B cell (primary cell): ENCODE measurements around the gene SYNE1. TPM values are rescaled to one million over a fixed set of nuclear protein-coding genes. Genes with fewer than 3 reads are reported as not detected.

Source experiments
- ATAC-seq: fragments of 200-7000 bp; cut with Tn5 transposase; one replicate; pipeline ENCODE4 v1.10.0; 2021; ENCODE audit warnings: low read depth, mild to moderate bottlenecking, moderate number of reproducible peaks, moderate library complexity
- CTCF ChIA-PET: fragments of 350-600 bp; sonication (Branson Sonifier 250); formaldehyde crosslinking; loops from one replicate; lab custom pipeline; 2021; ENCODE audit warnings: antibody characterized with exemption, inconsistent platforms; lab: Charles Lee
- POLR2A ChIA-PET: fragments of 350-600 bp; sonication (Branson Sonifier 250); formaldehyde crosslinking; loops from one replicate; lab custom pipeline; 2021; ENCODE audit warnings: antibody characterized with exemption; lab: Charles Lee
- DNase-seq: peaks from one replicate; pipeline ENCODE4 v3.0.0; 2013
- H2AFZ ChIP-seq: 2 replicates; pipeline ENCODE4 v1.6.1; 2012; ENCODE audit warnings: mild to moderate bottlenecking, low read depth, low read length; ENCODE audit not compliant: insufficient read depth, poor library complexity, severe bottlenecking
- H3K27ac ChIP-seq, 2 donors: 1 replicate in 1 of 2; 2 replicates in 1 of 2; pipeline ENCODE4 v1.5.1; 2012 to 2013; ENCODE audit warnings: low read length in 2 of 2, mild to moderate bottlenecking in 2 of 2, moderate library complexity in 1 of 2
- H3K27me3 ChIP-seq, 4 experiments: fragments of 200-600 bp in 1 of 4; sonication (generic) in 1 of 4; replicated peaks in 1 of 4; 1 replicate in 2 of 4; 2 replicates in 2 of 4; pipeline versions ENCODE4 v1.6.1 to v1.7.0; 2013 to 2016; ENCODE audit warnings: low read length in 3 of 4, mild to moderate bottlenecking in 2 of 4, mixed read lengths in 1 of 4, moderate library complexity in 1 of 4; ENCODE audit not compliant: insufficient read depth in 4 of 4, control insufficient read depth in 3 of 4; ENCODE audit errors: control extremely low read depth in 1 of 4
- H3K36me3 ChIP-seq, 2 experiments: replicated peaks in 1 of 2; 1 replicate in 1 of 2; 2 replicates in 1 of 2; pipeline versions ENCODE4 v1.6.1 to v1.7.1; 2013; ENCODE audit warnings: low read length in 1 of 2; ENCODE audit not compliant: insufficient read depth in 2 of 2, control insufficient read depth in 1 of 2; ENCODE audit errors: control extremely low read depth in 1 of 2, extremely low read depth in 1 of 2
- H3K4me1 ChIP-seq, 2 donors: fragments of 200-600 bp in 1 of 2; sonication (generic) in 1 of 2; 1 replicate in 1 of 2; 2 replicates in 1 of 2; pipeline versions ENCODE4 v1.5.1 to v1.6.1; 2013 to 2017; ENCODE audit warnings: low read length in 2 of 2; ENCODE audit not compliant: control insufficient read depth in 2 of 2, insufficient read depth in 2 of 2
- H3K4me2 ChIP-seq: replicated peaks from 2 replicates; pipeline ENCODE3; 2012; ENCODE audit warnings: mild to moderate bottlenecking, low read depth, low read length; ENCODE audit not compliant: poor library complexity, severe bottlenecking
- H3K4me3 ChIP-seq, 5 experiments: fragments of 200-600 bp in 1 of 5; sonication (generic) in 1 of 5; 1 replicate in 3 of 5; 2 replicates in 2 of 5; pipeline versions ENCODE4 v1.5.1 to v1.7.0; 2011 to 2016; ENCODE audit warnings: low read length in 4 of 5, mild to moderate bottlenecking in 4 of 5, low read depth in 2 of 5, control low read depth in 1 of 5, moderate library complexity in 1 of 5; ENCODE audit not compliant: insufficient read depth in 1 of 5; ENCODE audit errors: control extremely low read depth in 1 of 5, extremely low read depth in 1 of 5
- H3K79me2 ChIP-seq: fragments of 200-600 bp; sonication (generic); one replicate; pipeline ENCODE4 v1.6.0; 2016; ENCODE audit warnings: low read length; ENCODE audit not compliant: control insufficient read depth, insufficient read depth
- H3K9ac ChIP-seq: fragments of 200-600 bp; sonication (generic); 2 replicates; pipeline ENCODE4 v1.6.1; 2017; ENCODE audit warnings: mild to moderate bottlenecking, low read length, moderate library complexity
- H3K9me3 ChIP-seq, 3 donors: one replicate each; pipeline versions ENCODE4 v1.6.1 to v1.7.1; 2013; ENCODE audit warnings: low read length in 2 of 3; ENCODE audit not compliant: control insufficient read depth in 2 of 3, insufficient read depth in 1 of 3; ENCODE audit errors: control extremely low read depth in 1 of 3
- H4K20me1 ChIP-seq: 2 replicates; pipeline ENCODE4 v1.6.0; 2012; ENCODE audit warnings: mild to moderate bottlenecking, low read length; ENCODE audit not compliant: insufficient read depth, control insufficient read depth, poor library complexity, severe bottlenecking
- H3K27ac Mint-ChIP-seq: one replicate; pipeline ENCODE4 v1.8.0; 2021; ENCODE audit warnings: mixed read lengths
- H3K27me3 Mint-ChIP-seq: one replicate; pipeline ENCODE4 v1.8.0; 2021; ENCODE audit warnings: mixed read lengths
- H3K4me1 Mint-ChIP-seq: one replicate; pipeline ENCODE4 v1.8.0; 2021; ENCODE audit warnings: mixed read lengths
- H3K4me3 Mint-ChIP-seq: one replicate; pipeline ENCODE4 v1.8.0; 2021; ENCODE audit warnings: mixed read lengths
- H3K9me3 Mint-ChIP-seq: one replicate; pipeline ENCODE4 v1.8.0; 2022; ENCODE audit warnings: mixed read lengths; ENCODE audit not compliant: insufficient read depth
- EZH2 ChIP-seq: IDR thresholded peaks from 2 replicates; pipeline ENCODE4 v1.6.1; 2012; ENCODE audit warnings: borderline replicate concordance, low read depth, mild to moderate bottlenecking, moderate library complexity, low read length; ENCODE audit not compliant: insufficient read depth, poor library complexity, severe bottlenecking
- WGBS: methylation state at CpG from one replicate; pipeline ENCODE4 v1.1.5; 2013; ENCODE audit warnings: missing lambda C conversion rate; ENCODE audit not compliant: insufficient coverage; 5-methylcytosine and 5-hydroxymethylcytosine counted together
- intact Hi-C: fragments of 100-400 bp; cut with micrococcal nuclease; formaldehyde crosslinking; loops from one replicate; pipeline ENCODE4 v1.10.0; 2022
- polyA plus RNA-seq: library from polyadenylated mRNA; depleted of rRNA; stranded (reverse); fragments of >200 nt; gene quantifications from 2 replicates; pipeline ENCODE4 v1.2.3, GENCODE V29; 2012
- total RNA-seq, 2 donors: library from RNA; stranded (reverse); fragments of 120-200 nt in 1 of 2; gene quantifications; 1 replicate in 1 of 2; 2 replicates in 1 of 2; pipeline versions ENCODE4 v1.2.3 to v1.2.4, GENCODE V29; 2013 to 2022
- TF ChIP-seq, protein P1 (sequence below): fragments of 200-600 bp; IDR thresholded peaks from one replicate; pipeline ENCODE4 v1.8.0; 2022; ENCODE audit warnings: antibody characterized with exemption, mild to moderate bottlenecking

The SYNE1 gene
- total and polyA plus RNA-seq, 2 donors (not counting 1 experiment from before 2014, with no cell fraction given) = 49.2 to 108 TPM

DNA sequence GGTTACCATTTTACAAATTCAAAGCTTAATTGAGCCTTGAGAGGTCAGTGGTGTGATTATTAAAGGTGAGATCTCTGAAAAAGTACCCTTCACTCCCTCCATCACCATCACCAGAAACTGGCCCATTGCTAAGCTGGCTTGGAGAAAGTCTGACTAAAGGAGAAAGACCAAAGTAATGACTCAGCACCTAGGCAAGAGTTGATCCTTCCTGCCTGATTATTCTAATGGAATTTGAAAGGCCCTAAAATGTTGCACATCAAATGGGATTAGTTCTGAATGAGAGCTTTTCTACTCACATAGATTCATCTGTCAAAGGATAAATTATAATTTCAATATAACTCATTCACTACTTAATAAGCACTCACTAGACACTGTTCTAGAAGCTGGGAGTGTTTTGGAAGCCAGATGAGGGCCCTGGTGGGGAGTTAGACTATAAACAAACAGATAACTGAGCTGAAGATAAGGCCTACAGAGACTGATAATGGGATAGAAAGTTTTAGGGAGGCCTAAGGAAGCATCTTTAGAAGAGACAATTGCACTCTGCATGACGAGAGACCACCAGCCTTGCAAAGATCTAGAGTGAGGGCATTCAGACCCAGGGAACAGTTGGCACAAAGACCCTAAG, 366.7 kb downstream of the SYNE1 start:
- H3K4me2 ChIP-seq = no peak overlapping the region
- H3K27me3 Mint-ChIP-seq = no peaks in the 10 kb centered on the region
- 100% methylated on average over 1 of the region's 1 CpG for WGBS
- TF ChIP-seq, protein P1, sequence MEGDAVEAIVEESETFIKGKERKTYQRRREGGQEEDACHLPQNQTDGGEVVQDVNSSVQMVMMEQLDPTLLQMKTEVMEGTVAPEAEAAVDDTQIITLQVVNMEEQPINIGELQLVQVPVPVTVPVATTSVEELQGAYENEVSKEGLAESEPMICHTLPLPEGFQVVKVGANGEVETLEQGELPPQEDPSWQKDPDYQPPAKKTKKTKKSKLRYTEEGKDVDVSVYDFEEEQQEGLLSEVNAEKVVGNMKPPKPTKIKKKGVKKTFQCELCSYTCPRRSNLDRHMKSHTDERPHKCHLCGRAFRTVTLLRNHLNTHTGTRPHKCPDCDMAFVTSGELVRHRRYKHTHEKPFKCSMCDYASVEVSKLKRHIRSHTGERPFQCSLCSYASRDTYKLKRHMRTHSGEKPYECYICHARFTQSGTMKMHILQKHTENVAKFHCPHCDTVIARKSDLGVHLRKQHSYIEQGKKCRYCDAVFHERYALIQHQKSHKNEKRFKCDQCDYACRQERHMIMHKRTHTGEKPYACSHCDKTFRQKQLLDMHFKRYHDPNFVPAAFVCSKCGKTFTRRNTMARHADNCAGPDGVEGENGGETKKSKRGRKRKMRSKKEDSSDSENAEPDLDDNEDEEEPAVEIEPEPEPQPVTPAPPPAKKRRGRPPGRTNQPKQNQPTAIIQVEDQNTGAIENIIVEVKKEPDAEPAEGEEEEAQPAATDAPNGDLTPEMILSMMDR = no peak
- no peak for TF ChIP-seq EZH2
- ChIA-PET POLR2A (no interaction called here), CTCF (interaction anchor here (1.0 to 1.5 kb wide), 5 partner anchors 20 to 865 kb away, joined by 3 to 4 read pairs (median 3); no protein-coding TSS in a partner anchor)
- H2AFZ ChIP-seq = no peak overlapping the region
- no peaks in the 10 kb centered on the region for H3K27me3 ChIP-seq
- no peaks in the 10 kb centered on the region for H3K4me1 ChIP-seq
- no peak overlapping the region for H3K4me3 ChIP-seq
- intact Hi-C loops = no loop called here
- no peaks in the 10 kb centered on the region for H3K79me2 ChIP-seq
- peaks cover 0 to 40% of the 10 kb centered on the region in 2 experiments for H3K36me3 ChIP-seq
- H4K20me1 ChIP-seq = no peaks in the 10 kb centered on the region
- H3K4me3 Mint-ChIP-seq = no peak overlapping the region
- DNase-seq = no peak
- peak overlapping the region; percentile 43 for H3K27ac Mint-ChIP-seq
- no peaks in the 10 kb centered on the region for H3K4me1 Mint-ChIP-seq
- no peak overlapping the region for H3K27ac ChIP-seq
- no peak overlapping the region for H3K9ac ChIP-seq
- no peaks in the 10 kb centered on the region for H3K9me3 Mint-ChIP-seq
- ATAC-seq = no peak
- H3K9me3 ChIP-seq = no peaks in the 10 kb centered on the region

DNA sequence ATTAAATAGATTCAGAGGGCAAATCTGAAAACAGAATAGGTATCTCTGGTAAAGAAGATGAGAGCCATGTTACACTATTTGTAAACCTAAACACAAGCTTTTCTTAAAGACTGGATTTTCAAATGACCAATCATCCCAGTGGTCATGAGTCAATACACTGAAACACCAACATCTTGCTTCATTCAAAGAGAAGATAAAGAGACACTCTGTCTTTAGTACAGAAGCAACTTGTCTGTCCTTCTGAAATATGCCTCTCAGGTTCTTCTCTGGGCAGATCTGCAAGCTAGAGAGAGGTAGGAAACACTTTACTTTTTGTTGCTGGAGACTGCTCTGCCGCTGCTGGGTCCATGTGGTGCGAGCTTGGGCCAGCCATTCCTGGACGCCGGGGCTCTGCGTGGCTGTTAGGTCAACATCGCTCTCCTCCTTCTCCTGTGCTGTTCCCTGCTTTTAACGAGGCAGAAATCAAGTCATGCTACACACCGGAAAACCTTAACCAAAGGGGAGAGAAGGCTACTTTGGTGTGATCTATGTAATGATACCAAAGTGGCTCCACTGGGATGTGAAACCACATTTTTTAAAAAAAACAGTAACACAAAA, 368.2 kb downstream of the SYNE1 start:
- no peak overlapping the region for H3K9ac ChIP-seq
- H3K27ac ChIP-seq = no peak overlapping the region
- POLR2A ChIA-PET = no interaction called here
- Mint-ChIP-seq H3K27me3 (no peaks in the 10 kb centered on the region), H3K9me3 (no peaks in the 10 kb centered on the region), H3K4me1 (no peaks in the 10 kb centered on the region), H3K4me3 (no peak overlapping the region), H3K27ac (peak overlapping the region; percentile 16)
- no peaks in the 10 kb centered on the region for H3K79me2 ChIP-seq
- no peak overlapping the region for H3K4me3 ChIP-seq
- no peak overlapping the region for H3K4me2 ChIP-seq
- no peaks in the 10 kb centered on the region for H4K20me1 ChIP-seq
- CTCF ChIA-PET = interaction anchor here (2.4 kb wide), 1 partner anchor 504 kb away, joined by 11 read pairs; no protein-coding TSS in a partner anchor
- no peaks in the 10 kb centered on the region for H3K27me3 ChIP-seq
- TF ChIP-seq, protein P1 = no peak
- no peak for TF ChIP-seq EZH2
- peaks cover 0 to 35% of the 10 kb centered on the region in 2 experiments for H3K36me3 ChIP-seq
- peaks cover 0 to 8% (median 0%) of the 10 kb centered on the region in 3 donors for H3K9me3 ChIP-seq
- no peaks in the 10 kb centered on the region for H3K4me1 ChIP-seq
- intact Hi-C loops = loop anchor here (1.0 to 5.0 kb wide), 3 partner anchors 505 to 1377 kb away; no protein-coding TSS in a partner anchor
- ATAC-seq (no peak), DNase-seq (no peak)
- 100% methylated on average over 2 of the region's 8 CpGs for WGBS
- no peak overlapping the region for H2AFZ ChIP-seq
